ENCODE results near the gene SNUPN. TPM values are rescaled to one million over a fixed set of nuclear protein-coding genes. Genes with fewer than 3 reads are reported as not detected.

SNUPN gene
- total RNA-seq, 2 donors from 2014 or later = 17.2 to 26.4 TPM

DNA sequence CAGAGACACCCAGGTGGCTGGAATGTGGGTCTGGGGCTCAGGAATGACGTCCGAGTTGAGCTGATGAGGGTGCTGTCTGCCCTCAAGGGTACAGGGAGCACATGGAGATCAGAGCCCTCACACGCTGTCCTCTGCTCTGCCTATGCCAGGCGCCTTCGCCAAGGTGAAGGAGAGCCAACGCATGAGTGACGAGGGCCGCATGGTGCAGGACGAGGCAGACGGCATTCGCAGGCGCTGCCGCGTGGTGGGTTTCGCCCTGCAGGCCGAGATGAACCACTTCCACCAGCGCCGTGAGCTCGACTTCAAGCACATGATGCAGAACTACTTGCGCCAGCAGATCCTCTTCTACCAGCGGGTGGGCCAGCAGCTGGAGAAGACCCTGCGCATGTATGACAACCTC lies 31.3 kb upstream of the SNUPN start:
- Histone ChIP-seq H3K9ac (ENCODE audit: extremely low read depth, low read length, poor library complexity, severe bottlenecking) (no peak overlapping the region), H3K4me1 (ENCODE audit: control insufficient read depth, insufficient read depth, low read length) (peaks cover 6% of the 10 kb centered on the region), H3K4me3 (ENCODE audit: low read length) (no peak overlapping the region), H3K27ac (ENCODE audit: low read depth, low read length) (no peak overlapping the region), H3K9me3 (ENCODE audit: control insufficient read depth, low read length) (no peaks in the 10 kb centered on the region), H3K27me3 (ENCODE audit: control insufficient read depth, insufficient read depth, low read length, poor library complexity, severe bottlenecking) (no peaks in the 10 kb centered on the region), H3K36me3 (ENCODE audit: control insufficient read depth, insufficient read depth, low read length) (peaks cover 13% of the 10 kb centered on the region)
- no peak overlapping the region for H3K27ac Mint-ChIP-seq
- 95 to 97% methylated on average over 19 to 22 of the region's 22 CpGs for WGBS, 2 experiments (ENCODE audit: insufficient coverage in 1 of 2, insufficient read length in 1 of 2)
- H3K4me1 Mint-ChIP-seq = peaks cover 10% of the 10 kb centered on the region
- H3K27me3 Mint-ChIP-seq (ENCODE audit: insufficient read depth) = no peaks in the 10 kb centered on the region
- peaks cover 27% of the 10 kb centered on the region for H3K36me3 Mint-ChIP-seq (ENCODE audit: low read depth)
- DNase-seq = no peak
- no peaks in the 10 kb centered on the region for H3K9me3 Mint-ChIP-seq
- TF ChIP-seq, protein P1, sequence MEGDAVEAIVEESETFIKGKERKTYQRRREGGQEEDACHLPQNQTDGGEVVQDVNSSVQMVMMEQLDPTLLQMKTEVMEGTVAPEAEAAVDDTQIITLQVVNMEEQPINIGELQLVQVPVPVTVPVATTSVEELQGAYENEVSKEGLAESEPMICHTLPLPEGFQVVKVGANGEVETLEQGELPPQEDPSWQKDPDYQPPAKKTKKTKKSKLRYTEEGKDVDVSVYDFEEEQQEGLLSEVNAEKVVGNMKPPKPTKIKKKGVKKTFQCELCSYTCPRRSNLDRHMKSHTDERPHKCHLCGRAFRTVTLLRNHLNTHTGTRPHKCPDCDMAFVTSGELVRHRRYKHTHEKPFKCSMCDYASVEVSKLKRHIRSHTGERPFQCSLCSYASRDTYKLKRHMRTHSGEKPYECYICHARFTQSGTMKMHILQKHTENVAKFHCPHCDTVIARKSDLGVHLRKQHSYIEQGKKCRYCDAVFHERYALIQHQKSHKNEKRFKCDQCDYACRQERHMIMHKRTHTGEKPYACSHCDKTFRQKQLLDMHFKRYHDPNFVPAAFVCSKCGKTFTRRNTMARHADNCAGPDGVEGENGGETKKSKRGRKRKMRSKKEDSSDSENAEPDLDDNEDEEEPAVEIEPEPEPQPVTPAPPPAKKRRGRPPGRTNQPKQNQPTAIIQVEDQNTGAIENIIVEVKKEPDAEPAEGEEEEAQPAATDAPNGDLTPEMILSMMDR (conservative IDR thresholded peaks at IDR 0.05) = no peak
- H3K4me3 Mint-ChIP-seq = no peak overlapping the region

DNA sequence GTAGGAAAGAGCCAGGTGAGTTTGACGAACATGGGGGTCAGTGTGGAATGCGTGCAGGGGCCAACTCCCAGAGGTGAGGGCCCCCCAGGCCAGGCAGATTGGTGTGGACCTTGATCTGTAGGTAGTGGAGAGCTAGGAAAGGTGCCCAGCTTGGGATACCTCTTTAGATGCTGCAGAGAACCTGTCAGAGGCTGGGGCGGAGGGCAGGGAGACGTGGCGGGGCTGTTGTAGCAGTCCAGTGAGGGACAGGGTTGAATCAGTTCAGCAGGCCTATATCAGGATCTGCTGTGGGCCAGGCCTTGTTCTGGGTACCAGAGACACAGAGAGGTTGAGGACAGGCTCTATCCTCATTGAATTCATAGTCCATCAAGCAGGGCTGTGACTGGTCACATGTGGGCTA lies 30.8 kb upstream of the SNUPN start:
- no peak overlapping the region for H3K9ac ChIP-seq (ENCODE audit: extremely low read depth, low read length, poor library complexity, severe bottlenecking)
- Mint-ChIP-seq H3K9me3 (no peaks in the 10 kb centered on the region), H3K27ac (no peak overlapping the region), H3K27me3 (ENCODE audit: insufficient read depth) (no peaks in the 10 kb centered on the region), H3K36me3 (ENCODE audit: low read depth) (peaks cover 29% of the 10 kb centered on the region), H3K4me1 (peaks cover 15% of the 10 kb centered on the region), H3K4me3 (no peak overlapping the region)
- H3K4me3 ChIP-seq (ENCODE audit: low read length) = no peak overlapping the region
- TF ChIP-seq, protein P1 (conservative IDR thresholded peaks at IDR 0.05) = no peak
- 94 to 100% methylated on average over 4 to 5 of the region's 5 CpGs for WGBS, 2 experiments (ENCODE audit: insufficient coverage in 1 of 2, insufficient read length in 1 of 2)
- no peak for DNase-seq
- no peaks in the 10 kb centered on the region for H3K27me3 ChIP-seq (ENCODE audit: control insufficient read depth, insufficient read depth, low read length, poor library complexity, severe bottlenecking)
- peaks cover 6% of the 10 kb centered on the region for H3K4me1 ChIP-seq (ENCODE audit: control insufficient read depth, insufficient read depth, low read length)
- peaks cover 13% of the 10 kb centered on the region for H3K36me3 ChIP-seq (ENCODE audit: control insufficient read depth, insufficient read depth, low read length)
- H3K27ac ChIP-seq (ENCODE audit: low read depth, low read length) = no peak overlapping the region
- no peaks in the 10 kb centered on the region for H3K9me3 ChIP-seq (ENCODE audit: control insufficient read depth, low read length)

GRCh38 chr15:75655931-75656330 lies 30.4 kb upstream of the SNUPN start:
- Histone ChIP-seq H3K9me3 (ENCODE audit: control insufficient read depth, low read length) (no peaks in the 10 kb centered on the region), H3K4me3 (ENCODE audit: low read length) (no peak overlapping the region), H3K27me3 (ENCODE audit: control insufficient read depth, insufficient read depth, low read length, poor library complexity, severe bottlenecking) (no peaks in the 10 kb centered on the region), H3K4me1 (ENCODE audit: control insufficient read depth, insufficient read depth, low read length) (peaks cover 6% of the 10 kb centered on the region), H3K36me3 (ENCODE audit: control insufficient read depth, insufficient read depth, low read length) (peaks cover 17% of the 10 kb centered on the region), H3K9ac (ENCODE audit: extremely low read depth, low read length, poor library complexity, severe bottlenecking) (no peak overlapping the region), H3K27ac (ENCODE audit: low read depth, low read length) (no peak overlapping the region)
- Mint-ChIP-seq H3K4me1 (peaks cover 19% of the 10 kb centered on the region), H3K4me3 (no peak overlapping the region), H3K27me3 (ENCODE audit: insufficient read depth) (no peaks in the 10 kb centered on the region), H3K9me3 (no peaks in the 10 kb centered on the region), H3K36me3 (ENCODE audit: low read depth) (peaks cover 33% of the 10 kb centered on the region), H3K27ac (no peak overlapping the region)
- TF ChIP-seq, protein P1 (conservative IDR thresholded peaks at IDR 0.05) = no peak
- WGBS, 2 experiments (ENCODE audit: insufficient coverage in 1 of 2, insufficient read length in 1 of 2) = 90 to 91% methylated on average over 2 to 4 of the region's 4 CpGs
- DNase-seq = no peak

All from endodermal cell (in vitro differentiated cells).